ENCODE data around the gene GADD45G. TPM values are rescaled to one million over a fixed set of nuclear protein-coding genes. Genes with fewer than 3 reads are reported as not detected.

GADD45G gene
- total RNA-seq, 2 experiments from 2014 or later: not detected

GRCh38 chr9:89640361-89640760 is 35.5 kb downstream of the GADD45G start:
- H3K4me2 ChIP-seq (ENCODE audit: low read length): no peak overlapping the region
- TF ChIP-seq CTCF (conservative IDR thresholded peaks at IDR 0.05; ENCODE audit: low read length) (no peak), EZH2phosphoT487 (IDR thresholded peaks at IDR 0.05; ENCODE audit: borderline replicate concordance, low read depth, low read length) (no peak)
- no TSS peak for BruUV-seq (replicated peaks)
- intact Hi-C loops (cut with micrococcal nuclease; ENCODE audit: unreplicated experiment): no loop called here
- H3K27ac ChIP-seq (ENCODE audit: low read depth, low read length, poor library complexity, severe bottlenecking): no peak overlapping the region
- ChIA-PET CTCF (ENCODE audit: unreplicated experiment) (interaction anchor here (0.6 kb wide), 1 partner anchor 1608 kb away, joined by 3 read pairs; no protein-coding TSS in a partner anchor), POLR2A (no interaction called here)
- H4K20me1 ChIP-seq (ENCODE audit: insufficient read depth, low read length): no peaks in the 10 kb centered on the region
- H3K9me2 ChIP-seq (ENCODE audit: insufficient read depth, low read length): no peaks in the 10 kb centered on the region
- no peaks in the 10 kb centered on the region for H3K79me2 ChIP-seq (ENCODE audit: insufficient read depth, low read depth, low read length)
- no peaks in the 10 kb centered on the region for H3K9me3 ChIP-seq (ENCODE audit: low read length)
- DNase-seq (ENCODE audit: low spot score): no peak
- H3K4me1 ChIP-seq (ENCODE audit: insufficient read depth, low read length, poor library complexity, severe bottlenecking): no peaks in the 10 kb centered on the region
- H3K4me3 ChIP-seq (ENCODE audit: low read depth, low read length, poor library complexity, severe bottlenecking): no peak overlapping the region
- H2AFZ ChIP-seq (ENCODE audit: low read length): no peak overlapping the region
- no peaks in the 10 kb centered on the region for H3K36me3 ChIP-seq (ENCODE audit: insufficient read depth, low read length)

- Histone ChIP-seq H3K36me3 (ENCODE audit: insufficient read depth, low read length) (no peaks in the 10 kb centered on the region), H3K4me1 (ENCODE audit: insufficient read depth, low read length, poor library complexity, severe bottlenecking) (no peaks in the 10 kb centered on the region), H4K20me1 (ENCODE audit: insufficient read depth, low read length) (no peaks in the 10 kb centered on the region), H3K79me2 (ENCODE audit: insufficient read depth, low read depth, low read length) (no peaks in the 10 kb centered on the region), H3K4me2 (ENCODE audit: low read length) (no peak overlapping the region), H3K9me2 (ENCODE audit: insufficient read depth, low read length) (no peaks in the 10 kb centered on the region), H3K4me3 (ENCODE audit: low read depth, low read length, poor library complexity, severe bottlenecking) (no peak overlapping the region), H3K9me3 (ENCODE audit: low read length) (no peaks in the 10 kb centered on the region), H2AFZ (ENCODE audit: low read length) (no peak overlapping the region), H3K27ac (ENCODE audit: low read depth, low read length, poor library complexity, severe bottlenecking) (no peak overlapping the region)
- CTCF ChIA-PET (ENCODE audit: unreplicated experiment): interaction anchor here (0.6 kb wide), 1 partner anchor 1608 kb away, joined by 3 read pairs; no protein-coding TSS in a partner anchor
- DNase-seq (ENCODE audit: low spot score): no peak
- TF ChIP-seq EZH2phosphoT487 (IDR thresholded peaks at IDR 0.05; ENCODE audit: borderline replicate concordance, low read depth, low read length): no peak
- TF ChIP-seq CTCF (conservative IDR thresholded peaks at IDR 0.05; ENCODE audit: low read length): no peak
- intact Hi-C loops (cut with micrococcal nuclease; ENCODE audit: unreplicated experiment): no loop called here
- no TSS peak for BruUV-seq (replicated peaks)
- POLR2A ChIA-PET: no interaction called here
Observed at GRCh38 chr9:89640801-89641200, 36.0 kb downstream of the GADD45G start.

- H3K4me1 ChIP-seq (ENCODE audit: insufficient read depth, low read length, poor library complexity, severe bottlenecking): no peaks in the 10 kb centered on the region
- H3K27ac ChIP-seq (ENCODE audit: low read depth, low read length, poor library complexity, severe bottlenecking): no peak overlapping the region
- CTCF ChIA-PET (ENCODE audit: unreplicated experiment): no interaction called here
- no peak overlapping the region for H3K4me3 ChIP-seq (ENCODE audit: low read depth, low read length, poor library complexity, severe bottlenecking)
- DNase-seq (ENCODE audit: low spot score): no peak
- intact Hi-C loops (cut with micrococcal nuclease; ENCODE audit: unreplicated experiment): no loop called here
- no peak overlapping the region for H2AFZ ChIP-seq (ENCODE audit: low read length)
- TF ChIP-seq EZH2phosphoT487 (IDR thresholded peaks at IDR 0.05; ENCODE audit: borderline replicate concordance, low read depth, low read length) (no peak), CTCF (conservative IDR thresholded peaks at IDR 0.05; ENCODE audit: low read length) (no peak)
- no peaks in the 10 kb centered on the region for H3K79me2 ChIP-seq (ENCODE audit: insufficient read depth, low read depth, low read length)
- no TSS peak for BruUV-seq (replicated peaks)
- H3K4me2 ChIP-seq (ENCODE audit: low read length): no peak overlapping the region
- no peaks in the 10 kb centered on the region for H3K36me3 ChIP-seq (ENCODE audit: insufficient read depth, low read length)
- H4K20me1 ChIP-seq (ENCODE audit: insufficient read depth, low read length): no peaks in the 10 kb centered on the region
- H3K9me3 ChIP-seq (ENCODE audit: low read length): no peaks in the 10 kb centered on the region
- no peaks in the 10 kb centered on the region for H3K9me2 ChIP-seq (ENCODE audit: insufficient read depth, low read length)
- POLR2A ChIA-PET: interaction anchor here (0.6 kb wide), 1 partner anchor 21 kb away, joined by 3 read pairs; no protein-coding TSS in a partner anchor
Observed at GRCh38 chr9:89641980-89642379, 37.2 kb downstream of the GADD45G start.

Measured in OCI-LY7 (cell line).